HCEC 1CT (cell line): ENCODE measurements around the gene CHRNB2.
"Not testable (repeated sequence)": the region's sequence is repeated elsewhere in the genome, so short reads cannot be mapped to it uniquely, and the experiment has no call there.

ENCODE experiments used
- DNase-seq: peaks from one replicate; pipeline ENCODE4 v3.0.0-alpha.2; 2017

The CHRNB2 gene, protein sequence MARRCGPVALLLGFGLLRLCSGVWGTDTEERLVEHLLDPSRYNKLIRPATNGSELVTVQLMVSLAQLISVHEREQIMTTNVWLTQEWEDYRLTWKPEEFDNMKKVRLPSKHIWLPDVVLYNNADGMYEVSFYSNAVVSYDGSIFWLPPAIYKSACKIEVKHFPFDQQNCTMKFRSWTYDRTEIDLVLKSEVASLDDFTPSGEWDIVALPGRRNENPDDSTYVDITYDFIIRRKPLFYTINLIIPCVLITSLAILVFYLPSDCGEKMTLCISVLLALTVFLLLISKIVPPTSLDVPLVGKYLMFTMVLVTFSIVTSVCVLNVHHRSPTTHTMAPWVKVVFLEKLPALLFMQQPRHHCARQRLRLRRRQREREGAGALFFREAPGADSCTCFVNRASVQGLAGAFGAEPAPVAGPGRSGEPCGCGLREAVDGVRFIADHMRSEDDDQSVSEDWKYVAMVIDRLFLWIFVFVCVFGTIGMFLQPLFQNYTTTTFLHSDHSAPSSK

DNA sequence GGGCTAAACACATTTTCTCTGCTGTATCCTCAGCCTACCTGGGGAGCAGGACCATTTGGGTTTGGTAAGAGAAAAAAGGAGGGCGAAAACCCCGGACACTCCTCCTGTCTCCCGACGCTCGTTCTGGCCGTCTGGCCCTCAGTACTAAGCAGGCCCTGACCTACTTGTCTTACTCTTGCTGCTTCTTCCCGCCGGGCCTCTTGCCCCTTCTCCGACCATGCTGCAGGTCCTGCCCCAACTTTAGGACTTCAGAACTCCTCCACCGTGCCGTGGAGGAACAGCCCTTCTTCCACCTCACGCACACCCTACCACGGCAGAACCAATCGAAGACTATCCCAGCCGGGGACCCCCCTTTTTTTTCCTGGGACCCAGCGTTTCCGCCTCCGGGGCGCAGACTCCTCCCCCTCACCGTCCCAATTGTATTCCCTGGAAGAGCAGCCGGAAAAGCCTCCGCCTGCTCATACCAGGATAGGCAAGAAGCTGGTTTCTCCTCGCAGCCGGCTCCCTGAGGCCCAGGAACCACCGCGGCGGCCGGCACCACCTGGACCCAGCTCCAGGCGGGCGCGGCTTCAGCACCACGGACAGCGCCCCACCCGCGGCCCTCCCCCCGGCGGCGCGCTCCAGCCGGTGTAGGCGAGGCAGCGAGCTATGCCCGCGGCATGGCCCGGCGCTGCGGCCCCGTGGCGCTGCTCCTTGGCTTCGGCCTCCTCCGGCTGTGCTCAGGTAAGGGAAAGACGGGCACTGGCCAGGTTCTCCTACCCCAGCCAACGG is at the start of gene CHRNB2:
Gene CHRNB2 (plus strand): TSS at position 393 of the 771 bp plus-strand sequence. CDS start 267 bp downstream, at position 660.
- DNase-seq, result peak; percentile 30

DNA sequence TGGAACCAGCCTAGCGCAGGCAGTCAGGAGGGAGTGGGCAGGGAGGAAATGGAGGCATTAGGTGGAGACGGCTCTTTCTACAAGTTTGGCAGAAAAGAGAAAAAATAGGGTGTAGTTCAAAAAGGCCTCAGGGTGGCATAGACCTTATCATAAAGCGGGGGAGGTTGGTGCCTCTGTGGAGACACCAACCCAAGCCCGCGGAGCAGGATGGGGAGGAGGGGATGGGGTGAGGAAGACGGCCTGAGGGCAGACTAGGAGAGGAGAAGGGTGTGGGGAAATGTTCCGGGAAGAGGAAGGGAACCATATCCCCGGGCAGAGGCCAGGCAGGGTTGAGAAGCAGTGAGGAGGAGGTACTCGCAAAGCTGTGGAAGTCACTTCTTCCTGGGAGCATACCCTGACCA is 48.0 kb upstream of the CHRNB2 start:
- DNase-seq, result no peak

DNA sequence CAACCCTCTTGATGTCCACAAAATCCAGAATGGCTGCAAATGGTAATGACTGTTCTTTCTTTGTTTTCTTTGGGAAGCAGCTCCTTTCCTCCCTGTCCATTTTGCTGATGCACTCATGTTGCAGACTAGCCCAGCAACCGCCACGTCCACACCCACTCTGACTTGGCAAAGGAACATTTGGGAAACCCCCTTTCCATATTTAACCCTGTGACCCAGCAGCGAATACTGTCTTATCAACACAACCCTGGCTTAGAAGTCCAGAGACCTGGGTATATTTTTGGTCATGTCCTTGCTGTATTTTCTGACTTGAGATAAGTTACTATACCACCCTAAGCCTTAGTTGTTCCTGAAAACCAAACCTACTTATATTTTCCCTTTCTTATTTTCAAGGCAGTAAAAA is 47.2 kb upstream of the CHRNB2 start:
- no peak for DNase-seq

DNA sequence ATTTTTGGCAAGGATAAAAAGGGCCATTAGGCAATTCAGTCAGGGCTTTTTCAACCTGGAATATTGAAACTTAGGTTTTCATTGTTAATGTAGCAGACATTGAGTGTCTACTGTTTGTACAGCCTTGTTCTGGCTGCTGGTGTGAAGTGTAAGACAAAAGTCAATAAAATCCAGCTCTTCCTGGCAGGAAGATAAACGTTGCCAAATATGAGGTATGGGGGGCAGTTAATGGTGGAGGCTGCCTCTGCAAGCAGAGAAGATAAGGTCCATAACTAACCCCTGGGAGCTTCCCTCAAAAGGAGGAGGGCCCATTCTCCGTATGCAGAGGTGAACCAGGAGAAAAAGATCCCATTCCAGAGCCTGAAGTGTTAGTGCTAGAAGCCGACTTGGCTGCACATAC is 45.9 kb upstream of the CHRNB2 start:
- no peak for DNase-seq

DNA sequence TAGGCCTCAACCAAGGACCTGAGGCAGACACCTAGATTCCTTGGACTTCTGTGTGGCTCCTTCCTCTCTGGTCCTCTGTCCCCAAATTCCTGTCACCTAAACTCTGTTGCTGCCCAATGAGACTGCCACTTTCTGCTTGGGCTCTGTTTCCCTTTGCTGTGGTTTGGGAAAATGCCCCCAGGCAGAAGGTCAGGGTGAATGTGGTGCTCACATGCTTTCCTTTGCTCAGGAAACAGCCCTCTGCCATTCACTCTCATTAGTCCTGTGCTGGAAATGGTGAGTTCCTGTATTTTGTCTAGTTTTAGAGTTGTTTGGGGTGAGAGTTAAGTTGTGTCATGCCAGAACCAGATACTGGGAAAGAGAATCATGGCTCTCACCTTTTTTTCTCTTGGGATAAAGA is 42.7 kb upstream of the CHRNB2 start:
- no peak for DNase-seq

DNA sequence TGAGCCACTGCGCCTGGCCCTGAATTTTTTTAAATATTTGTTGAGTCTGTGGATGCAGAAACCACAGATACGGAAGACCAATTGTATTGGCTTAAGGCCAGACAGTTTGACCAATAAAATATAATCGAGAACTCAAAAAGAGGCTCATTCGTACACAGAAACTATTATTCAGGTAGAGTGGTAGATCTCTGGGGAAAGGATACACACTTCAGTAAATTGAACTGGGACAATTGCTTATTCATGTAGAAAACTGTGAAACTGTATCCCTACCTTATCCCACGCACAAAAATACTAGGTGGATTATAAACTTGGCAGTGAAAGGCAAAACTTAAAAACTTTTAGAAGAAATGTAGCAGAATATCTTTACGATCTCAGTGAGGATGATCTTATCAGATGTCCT is 40.4 kb upstream of the CHRNB2 start:
- DNase-seq, result no peak

DNA sequence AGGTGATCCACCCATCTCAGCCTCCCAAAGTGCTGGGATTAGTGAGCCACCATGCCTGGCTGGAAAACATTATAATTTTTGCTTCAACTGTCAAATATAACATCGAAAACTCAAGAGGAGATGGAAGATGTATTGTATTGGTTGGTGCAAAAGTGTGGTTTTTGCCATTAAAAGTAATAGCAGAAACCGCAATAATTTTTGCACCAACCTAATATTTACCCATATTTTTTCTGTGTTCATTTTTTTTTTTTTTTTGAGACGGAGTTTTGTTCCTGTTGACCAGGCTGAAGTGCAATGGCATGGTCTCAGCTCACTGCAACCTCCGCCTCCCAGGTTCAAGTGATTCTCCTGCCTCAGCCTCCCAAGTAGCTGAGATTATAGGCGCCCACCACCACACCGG is 38.3 kb upstream of the CHRNB2 start:
- DNase-seq, result no peak

DNA sequence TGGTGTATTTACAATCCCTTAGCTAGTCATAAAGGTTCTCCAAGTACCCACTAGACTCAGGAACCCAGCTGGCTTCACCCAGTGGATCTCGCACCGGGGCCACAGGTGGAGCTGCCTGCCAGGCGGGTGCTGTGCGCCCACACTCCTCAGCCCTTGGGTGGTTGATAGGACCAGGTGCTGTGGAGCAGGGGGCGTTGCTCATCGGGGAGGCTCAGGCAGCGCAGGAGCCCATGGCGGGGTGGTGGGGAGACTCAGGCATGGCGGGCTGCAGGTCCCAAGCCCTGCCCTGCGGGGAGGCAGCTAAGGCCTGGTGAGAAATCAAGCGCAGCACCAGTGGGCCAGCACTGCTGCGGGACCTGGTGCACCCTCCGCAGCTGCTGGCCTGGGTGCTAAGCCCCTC is 35.6 kb upstream of the CHRNB2 start:
- not testable (repeated sequence) for DNase-seq

DNA sequence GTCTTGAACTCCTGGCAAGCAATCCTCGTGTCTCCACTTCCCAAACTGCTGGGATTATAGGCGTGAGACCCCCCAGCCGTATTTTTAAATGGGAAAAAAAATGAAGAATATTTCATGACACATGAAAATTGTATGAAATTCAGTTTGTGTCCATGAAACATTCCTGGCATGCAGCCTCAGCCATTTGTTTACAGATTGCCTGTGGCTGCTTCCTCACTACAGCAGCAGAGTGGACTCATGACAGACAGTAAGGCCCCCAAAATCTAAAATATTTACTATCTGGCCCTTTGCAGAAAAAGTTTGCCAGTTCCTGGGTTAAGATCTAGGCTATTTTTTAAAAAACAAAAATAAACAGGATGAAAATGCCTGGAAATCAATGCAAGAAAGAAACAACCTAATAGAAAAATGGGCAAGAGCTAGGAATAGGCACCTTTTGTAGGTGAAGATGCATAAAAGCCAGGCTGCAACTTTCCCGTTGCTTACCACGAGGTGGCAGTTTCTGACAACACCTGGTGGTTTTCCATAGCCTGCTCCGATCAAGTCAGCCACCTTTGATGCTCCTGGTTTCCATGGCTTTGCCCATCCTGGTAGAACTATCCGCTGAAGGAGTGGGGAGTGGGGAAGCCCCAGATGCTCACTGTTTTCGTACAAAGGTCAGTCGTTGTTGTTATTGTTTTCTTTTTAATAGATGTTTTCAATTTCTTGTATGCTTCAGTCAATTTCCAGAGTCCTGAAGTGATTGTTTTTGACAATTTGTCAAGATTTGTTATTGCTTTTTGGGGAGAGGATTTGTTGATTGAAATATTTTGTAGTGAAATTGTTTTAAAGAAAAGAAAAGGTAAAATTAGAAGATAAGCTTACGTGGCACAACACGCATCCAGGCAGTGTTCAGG is 33.4 kb upstream of the CHRNB2 start:
- DNase-seq, result peak; percentile 16

DNA sequence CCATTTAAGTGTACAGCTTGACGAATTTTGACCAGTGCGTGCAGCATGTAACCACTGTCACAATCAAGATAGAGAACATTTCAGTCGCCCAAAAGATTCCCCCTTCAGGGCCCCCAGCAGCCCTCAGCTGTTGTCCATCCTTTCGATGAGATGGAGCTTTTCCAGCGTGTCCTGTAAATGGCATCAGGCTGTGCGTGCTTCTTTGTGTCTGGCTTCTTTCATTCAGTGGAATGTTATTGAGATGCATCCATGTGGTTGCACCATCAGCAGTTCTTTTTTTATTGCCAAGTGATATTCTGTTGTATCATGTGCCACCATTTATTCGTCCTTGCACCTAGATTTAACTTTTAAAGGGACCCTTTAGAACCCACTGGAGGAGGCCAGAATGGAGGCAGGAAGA is 31.0 kb upstream of the CHRNB2 start:
- DNase-seq, result no peak

DNA sequence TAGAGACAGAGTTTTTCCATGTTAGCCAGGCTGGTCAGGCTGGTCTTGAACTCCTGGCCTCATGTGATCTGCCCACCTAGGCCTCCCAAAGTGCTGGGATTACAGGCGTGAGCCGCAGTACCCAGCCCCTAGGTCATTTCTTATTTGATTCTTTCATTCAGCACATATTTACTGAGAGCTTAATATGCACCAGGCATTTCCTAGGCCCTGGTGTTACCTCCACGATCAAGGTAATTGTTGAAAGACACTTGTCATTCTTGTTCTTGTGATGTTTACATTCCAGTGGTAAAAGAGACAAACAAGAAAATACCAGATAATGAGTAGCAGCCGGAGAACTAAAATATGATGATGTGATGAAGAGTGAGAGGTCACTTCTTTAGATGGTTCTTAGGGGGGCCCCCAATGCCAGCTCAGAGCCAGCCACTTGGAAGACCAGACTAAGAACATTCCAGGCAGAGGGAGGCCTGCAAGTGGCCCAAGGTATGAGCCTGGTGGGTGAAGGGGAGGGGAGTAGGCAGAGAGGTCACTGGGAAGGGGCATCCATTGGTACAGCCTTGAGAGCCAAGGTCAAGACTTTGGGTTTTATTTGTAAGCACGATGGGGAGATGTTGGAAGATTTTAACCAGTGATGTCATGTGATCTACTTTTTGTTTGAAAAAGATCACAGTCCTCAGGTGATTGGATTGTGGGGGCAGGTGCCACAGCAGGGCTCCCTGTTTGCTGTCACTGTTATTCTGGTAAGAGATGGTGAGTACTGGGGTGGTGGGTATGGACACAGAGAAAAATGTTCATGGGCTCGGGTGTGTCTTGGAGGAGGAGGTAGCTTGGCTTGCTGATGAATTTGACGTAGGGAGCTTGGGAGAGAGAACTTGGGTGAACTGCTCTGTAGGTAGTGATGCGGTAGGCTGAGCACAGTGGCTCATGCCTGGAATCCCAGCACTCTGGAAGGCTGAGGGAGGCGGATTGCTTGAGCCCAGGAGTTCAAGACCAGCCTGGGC is 27.8 kb upstream of the CHRNB2 start:
- no peak for DNase-seq

DNA sequence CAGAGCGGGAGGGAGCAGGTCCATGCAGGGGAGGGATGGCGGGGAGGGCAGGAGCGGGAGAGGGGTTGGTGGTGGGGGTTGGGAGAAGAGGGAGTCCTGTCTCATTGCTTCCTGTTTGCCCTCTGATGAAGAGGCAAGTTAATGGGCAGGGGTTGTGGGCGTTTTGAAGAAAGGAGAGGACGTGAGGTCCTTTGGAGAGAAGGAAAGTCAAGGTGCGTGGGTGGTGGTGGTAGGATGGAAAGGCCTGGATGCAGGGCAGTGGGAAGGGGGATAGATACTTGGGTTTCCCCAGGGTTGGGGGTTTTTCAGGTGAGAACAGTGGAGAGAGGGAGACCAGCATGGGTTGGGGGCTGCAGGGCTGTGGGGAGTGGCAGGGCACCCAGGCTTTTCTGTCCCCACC is 26.3 kb upstream of the CHRNB2 start:
- no peak for DNase-seq

DNA sequence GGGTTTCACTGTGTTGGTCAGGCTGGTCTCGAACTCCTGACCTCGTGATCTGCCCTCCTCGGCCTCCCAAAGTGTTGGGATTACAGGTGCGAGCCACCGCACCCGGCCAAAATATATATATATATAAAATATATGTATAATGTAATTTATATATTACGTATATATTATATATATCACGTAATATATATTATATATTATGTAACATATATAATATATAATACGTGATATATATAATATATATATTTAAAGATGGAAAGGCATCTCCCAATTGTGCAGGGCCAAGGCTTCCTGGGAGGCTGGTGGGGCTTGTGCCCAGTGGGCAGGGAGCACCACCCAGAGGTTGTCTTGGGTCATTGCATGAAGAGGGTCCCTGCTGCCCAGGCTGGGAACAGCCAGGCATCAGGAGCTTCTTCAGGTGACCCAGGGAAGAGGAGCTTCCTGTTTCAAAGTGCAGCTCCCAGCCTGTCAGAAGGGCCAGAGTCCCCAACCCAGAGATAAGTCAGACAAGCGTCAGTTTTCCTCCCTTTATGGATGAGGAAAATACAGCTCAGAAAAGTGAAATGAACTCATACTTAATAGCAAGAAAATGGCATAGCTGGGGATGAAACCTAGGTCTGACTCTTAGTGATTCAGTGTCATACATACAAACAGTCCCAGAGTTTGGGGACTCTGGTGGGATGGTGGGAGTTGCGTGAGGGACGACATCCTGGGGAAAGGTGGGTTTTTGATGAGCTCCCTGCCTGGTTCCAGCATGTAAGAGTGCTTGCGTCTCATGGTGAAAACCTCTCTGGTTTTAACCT is 21.1 kb upstream of the CHRNB2 start:
- peak; percentile 52 for DNase-seq

DNA sequence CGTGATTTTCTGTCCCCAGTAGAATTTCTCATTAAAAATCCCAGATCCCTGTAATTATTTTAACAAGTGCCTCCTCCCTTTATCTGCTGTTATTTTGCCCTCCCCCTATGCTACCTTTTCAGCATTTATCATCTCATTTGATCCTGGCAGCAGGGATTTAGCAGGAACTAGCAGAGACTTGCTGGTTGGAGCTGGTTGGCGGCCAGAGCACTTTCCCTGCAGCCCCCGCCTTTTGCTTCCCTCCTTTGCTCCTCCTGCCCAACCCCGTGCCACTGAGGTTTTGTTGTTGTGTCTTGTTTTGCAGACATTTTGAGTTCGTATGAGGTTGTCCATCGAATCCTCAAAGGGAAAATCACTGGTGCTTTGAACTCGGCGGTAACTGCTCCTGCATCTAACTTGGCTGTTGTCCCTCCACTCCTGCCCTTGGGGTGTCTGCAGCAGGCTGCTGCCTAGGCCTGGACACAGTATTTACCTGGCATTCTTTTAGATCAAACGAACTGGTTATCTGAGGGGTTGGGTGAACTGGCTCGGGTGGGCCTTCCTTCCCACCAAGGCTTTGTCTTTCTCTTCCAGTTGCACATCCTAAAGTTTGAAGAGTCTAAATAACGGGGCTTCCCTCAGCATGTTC is 20.4 kb upstream of the CHRNB2 start:
- DNase-seq, result no peak

DNA sequence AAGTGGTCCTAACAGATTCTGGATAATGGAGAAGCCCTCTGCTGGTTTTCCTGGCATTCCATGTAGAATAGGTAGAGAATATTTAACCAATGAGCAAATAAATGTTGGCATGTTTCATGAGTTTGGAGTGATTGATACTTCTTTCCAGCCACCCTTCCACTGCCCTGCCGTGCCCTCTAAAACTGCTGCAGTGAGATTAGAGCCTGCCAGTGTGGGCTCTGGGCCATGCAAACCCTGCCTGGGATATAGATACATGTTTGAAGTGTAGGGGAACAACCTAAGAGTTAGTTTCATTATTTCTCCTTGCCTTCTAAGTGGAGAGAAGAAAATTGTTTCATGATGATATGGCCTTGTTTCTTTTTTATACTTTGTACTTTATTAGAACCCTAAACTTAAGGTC is 19.6 kb upstream of the CHRNB2 start:
- DNase-seq, result no peak

DNA sequence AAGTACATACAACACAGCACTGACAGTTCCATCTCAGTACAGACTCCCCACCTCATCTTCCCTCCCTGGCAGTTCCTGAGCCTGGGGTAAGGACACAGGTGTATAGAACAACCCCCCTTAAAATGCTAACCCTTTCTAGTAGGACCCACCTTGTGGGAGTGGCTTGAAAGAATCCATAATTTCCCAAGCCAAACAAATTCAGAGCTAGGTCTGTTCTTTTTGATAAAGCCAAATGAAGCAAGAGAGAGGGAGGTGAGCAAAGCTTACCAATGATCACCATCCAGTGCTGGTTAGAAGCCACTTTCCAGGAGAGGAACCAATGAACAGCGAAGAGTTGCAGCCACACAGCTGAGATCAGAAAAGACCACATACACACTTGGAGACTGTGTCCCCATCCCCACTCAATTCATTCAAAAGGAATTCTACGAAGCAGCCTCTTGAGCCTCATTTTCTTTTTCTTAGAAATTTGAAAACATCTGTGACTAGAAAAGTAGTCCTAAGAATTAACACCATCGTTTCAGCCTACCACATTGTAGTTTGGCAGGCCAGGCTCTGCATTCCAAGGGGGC is 18.3 kb upstream of the CHRNB2 start:
- no peak for DNase-seq

DNA sequence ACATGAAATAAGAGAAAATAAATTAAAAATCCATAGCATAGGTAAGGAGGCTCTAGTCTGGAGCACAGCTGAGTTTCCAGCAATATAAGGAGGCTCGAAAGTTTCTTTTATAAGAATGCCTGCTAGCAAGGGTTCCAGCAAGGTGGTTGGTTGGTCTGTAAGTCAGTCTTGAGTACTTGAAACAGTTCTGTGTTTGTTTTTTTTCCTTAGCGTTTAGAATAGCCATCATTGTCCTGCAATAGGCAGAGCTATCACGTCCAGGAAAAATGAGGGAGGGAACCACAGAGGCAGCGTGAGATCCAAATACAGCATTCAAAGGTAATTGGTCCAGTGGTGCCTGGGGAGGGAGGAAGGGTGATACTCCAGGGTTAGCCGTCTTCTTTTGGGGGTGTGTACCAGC is 17.5 kb upstream of the CHRNB2 start:
- no peak for DNase-seq

DNA sequence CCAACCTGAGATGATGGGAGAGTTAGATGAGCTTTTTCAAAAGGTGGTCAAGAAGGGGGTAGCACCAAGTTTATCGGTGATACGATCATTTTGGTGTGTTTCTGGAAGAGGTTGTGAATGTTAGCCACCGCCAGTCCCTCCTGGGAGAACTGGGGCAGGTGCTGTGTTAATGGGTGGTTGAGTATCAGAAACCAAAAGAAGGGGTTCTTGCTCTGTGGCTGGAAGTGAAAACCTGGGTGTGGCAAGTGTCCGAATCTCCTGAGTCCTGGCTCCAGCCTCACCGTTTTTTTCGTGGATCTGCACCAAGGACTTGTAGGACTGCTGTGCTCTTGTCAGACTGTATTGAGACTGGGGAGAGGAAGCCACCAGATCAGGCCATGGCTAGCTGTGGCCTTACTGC is 16.9 kb upstream of the CHRNB2 start:
- no peak for DNase-seq

DNA sequence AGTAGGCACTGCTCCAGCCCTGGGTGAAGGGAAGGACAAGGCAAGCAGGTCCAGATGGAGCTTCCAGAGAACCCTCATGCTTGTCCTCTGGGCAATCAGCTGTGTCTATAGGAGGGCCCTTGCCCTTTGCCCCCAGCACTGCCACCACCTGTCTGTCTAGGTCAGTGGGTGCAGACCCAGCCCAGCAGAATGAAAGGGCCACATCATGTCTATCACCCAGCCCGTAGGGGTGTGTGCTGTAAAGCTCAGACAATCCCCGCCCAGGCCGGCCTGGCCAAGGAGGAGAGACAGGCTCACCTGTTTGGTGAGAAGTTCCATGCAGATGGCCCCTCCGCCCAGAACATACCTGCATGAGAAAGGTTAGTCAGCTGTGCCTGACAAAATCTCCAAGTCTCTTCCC is 16.1 kb upstream of the CHRNB2 start:
- no peak for DNase-seq

DNA sequence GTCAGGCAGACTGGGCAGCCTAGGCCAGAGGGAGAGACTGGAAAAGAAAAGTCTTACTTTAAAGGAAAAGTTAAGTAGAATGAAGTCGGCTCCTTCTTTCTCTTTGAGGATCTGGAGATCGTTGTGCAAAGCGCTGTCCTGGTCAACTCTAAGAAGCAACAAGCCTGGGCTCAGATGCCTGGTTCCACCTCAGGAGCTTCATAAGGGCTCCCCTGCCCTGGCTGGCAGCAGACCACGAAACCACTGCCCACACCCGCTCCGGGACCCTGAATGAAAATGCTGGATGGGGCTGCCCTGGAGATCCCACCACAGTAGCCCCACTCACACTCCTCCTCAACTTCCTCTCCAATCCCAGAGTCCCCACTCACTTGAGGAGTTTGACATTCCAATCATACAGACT is 15.5 kb upstream of the CHRNB2 start:
- no peak for DNase-seq
